ENCODE measurements around the gene CYTIP.

Gene CYTIP

DNA sequence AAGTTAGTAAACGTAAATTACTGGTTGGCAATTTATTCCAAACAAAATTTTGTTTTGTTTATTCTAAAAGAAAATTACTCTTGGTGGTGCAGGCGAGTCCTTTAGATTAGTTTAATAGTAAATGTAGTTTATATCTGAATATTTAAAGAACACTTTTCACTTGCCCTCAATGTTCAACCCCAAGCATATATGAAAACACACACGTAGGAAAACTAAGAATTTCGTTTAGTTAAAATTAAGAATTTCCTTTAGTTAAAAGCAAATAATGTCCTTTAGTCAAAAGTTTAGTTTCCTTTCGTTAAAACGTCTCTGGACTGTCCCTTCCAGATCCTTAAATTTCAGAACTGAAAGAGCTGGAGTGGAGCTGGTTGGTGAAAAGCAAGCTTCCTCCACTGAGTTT, 19.1 kb upstream of the CYTIP start:
- DNase-seq (ENCODE audit: low spot score), result no peak

DNA sequence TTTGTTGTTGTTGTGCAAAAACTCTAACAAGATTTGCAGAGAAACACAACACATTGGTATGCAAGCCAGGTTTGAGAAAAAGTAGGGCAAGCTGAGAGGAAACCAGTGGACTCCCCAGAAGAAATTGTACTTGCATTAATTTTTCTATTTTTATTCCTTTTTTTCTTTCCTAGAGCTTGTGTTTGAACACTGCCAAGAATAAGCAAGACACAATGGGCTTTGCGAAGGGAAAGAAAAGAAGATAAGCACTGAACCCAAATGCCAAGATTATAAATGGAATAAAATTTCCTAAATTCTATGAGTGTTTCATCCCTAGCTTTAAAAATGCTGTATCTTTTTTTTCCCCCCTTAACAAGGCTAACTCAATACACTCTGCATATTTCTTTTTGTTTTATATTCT, 17.0 kb upstream of the CYTIP start:
- no peak for DNase-seq (ENCODE audit: low spot score)

DNA sequence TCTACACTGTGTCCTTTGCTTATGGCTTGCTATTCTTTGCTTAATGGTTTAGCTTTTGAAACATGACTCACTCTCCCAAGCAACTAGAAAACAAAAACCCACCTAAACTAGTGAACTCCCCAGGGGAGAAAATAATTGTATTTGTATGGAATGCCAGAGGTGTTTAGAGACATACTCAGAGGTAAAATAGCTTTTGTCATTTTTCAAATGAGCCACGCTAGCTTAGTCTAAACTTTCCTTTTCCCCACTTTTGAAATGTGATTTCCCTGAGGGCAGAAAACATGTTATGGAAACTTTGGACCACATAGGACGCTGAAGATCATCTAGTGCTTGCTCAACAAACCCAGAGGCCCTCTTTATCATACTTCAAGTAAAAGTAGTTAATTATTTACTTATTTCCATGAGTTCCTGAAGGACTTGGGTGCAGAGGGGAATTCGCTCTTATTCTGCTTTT, 16.5 kb upstream of the CYTIP start:
- no peak for DNase-seq (ENCODE audit: low spot score)

DNA sequence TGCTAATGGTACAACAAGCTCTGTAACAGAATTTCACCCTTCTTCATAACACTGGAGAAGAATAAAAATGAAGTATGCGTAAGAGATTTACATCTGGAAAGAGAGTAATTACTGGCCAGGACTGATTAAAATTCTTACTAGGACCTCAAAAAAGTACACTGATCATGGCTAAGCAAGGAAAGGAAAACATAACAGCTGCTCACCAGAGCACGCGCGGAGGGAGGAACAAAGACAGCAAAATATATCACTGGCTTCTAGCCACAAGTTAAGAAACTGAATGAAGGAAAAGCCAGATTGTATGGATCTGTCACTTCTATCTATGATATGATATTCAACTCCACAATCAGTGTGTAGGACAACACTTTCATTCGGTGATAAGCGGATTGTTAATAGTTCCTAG, 15.6 kb upstream of the CYTIP start:
- no peak for DNase-seq (ENCODE audit: low spot score)

DNA sequence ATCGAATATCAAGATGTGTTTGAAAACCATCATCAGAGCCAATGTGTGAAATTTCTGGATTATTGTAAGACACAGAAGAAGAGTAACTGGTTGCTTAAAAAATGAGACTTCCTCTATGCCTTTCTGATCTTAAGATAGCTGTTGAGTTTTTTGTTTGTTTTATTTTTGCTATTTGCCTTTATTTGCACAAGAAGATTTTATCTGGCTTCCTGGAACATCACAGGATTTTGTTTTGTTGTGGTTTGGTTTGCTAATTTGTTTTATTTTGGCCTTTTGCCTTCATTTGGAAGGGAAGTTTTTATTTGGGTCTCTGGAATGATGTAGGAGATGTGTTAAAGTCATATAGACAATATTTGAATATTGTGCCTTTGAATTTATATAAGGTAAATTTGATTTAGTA, 3.9 kb upstream of the CYTIP start:
- no peak for DNase-seq (ENCODE audit: low spot score)

DNA sequence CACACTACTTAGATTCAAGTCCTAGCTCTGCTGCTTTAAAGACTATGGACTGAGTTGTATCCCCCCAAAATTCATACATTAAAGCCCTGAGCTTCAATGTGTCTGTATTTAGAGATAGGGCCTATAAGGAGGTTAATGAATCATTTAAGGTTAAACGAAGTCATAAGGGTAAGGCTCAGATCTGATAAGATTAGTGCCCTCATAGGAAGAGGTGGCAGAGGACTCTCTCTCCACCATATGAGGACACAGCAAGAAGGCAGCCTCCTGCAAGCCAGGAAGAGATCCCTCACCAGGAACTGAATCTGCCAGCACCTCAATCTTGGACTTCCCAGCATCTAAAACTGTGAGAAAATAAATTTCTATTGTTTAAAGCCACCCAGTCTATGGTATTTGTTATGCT, 3.1 kb upstream of the CYTIP start:
- DNase-seq (ENCODE audit: low spot score), result no peak

DNA sequence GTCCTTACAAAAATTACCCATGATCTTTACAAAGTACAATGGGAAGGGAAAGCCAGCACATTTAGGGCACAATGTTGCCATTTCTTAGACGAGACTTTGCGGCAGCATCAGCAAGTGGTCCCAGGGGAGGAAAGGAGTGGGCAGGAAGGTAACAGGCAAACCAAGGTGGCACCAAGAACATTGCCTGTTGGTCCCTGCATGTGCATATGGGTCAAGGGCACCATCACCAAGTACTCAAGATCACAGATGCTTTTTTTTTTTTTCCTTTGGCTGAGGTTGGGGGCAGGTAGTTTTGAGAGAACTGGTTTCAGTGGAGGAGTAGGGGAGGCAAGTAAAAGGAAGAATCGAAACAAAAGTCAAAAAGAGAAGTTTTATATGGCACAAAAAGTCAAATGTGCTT, 752 bp upstream of the CYTIP start:
- DNase-seq (ENCODE audit: low spot score), result no peak

DNA sequence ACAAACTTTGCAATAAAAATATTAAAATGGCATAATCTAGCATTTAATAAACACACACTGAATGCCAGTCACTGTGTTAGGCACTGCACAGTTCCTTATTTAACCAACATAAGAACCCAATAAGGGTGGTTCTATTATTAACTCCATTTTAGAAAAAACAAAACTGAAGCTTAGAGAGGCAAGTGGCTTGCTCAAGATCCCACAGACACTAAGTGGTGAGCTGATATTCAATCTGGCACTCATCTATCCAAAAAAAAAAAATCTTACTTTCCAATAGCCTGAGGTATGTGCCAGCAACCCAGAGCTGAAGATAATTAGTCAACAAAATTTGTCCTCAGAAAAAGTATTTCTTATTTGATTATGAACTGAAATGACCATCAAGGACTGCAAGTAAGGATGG, 799 bp downstream of the CYTIP start:
- no peak for DNase-seq (ENCODE audit: low spot score)

DNA sequence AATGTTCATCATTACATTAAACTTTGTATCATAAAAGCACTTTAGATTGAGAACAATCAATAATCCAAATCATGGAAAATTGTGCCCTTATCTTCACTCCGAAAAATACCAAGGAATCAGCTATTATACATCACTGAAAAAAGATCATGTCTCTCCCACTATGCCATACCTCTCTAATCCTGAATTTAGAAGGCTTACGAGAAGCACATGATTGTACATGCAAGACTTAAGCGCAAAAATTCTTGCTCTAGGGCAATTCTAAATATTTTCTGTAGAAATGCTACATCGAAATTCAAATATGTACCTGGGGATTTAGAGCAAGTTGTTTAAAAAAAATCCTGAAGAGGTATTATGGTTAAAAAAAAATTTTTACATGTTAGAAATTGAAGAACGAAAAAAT, 1.3 kb downstream of the CYTIP start:
- no peak for DNase-seq (ENCODE audit: low spot score)

DNA sequence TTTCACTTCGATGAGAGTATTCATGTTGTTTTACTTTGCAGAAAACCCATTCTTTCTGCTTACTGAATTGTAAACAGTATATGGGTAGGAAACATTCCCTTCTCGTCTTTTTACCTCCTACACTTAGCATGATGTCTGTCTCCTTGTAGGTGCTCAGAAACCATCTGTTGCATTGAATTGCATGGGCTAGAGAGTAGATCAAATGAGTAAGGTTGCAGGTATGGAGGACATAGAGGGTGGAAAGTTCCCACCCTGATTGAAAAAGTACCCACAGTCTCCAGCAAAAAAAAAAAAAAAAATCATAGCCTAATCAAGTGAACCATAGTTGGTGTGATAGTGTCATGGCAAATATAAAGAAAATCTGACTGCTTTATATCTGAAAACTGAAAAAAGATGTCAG, 1.7 kb downstream of the CYTIP start:
- DNase-seq (ENCODE audit: low spot score), result no peak

DNA sequence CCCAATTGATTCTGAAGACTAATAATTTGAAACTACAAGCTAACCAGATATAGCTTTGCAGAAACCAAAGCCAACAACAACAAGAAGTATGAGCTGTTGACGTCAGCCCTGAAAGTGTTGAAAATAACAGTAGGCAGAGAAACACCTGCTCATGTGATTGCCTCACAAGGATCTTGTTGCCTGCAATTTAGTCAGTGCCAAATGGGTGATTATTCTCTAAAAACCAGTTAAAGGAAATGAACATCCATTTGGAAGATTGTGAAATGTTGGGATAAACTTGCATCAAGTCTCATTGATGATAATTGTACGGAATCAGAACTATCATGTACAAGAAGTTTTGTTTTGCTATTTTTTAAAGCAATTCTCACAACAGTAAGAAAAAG, 2.8 kb downstream of the CYTIP start:
- no peak for DNase-seq (ENCODE audit: low spot score)

DNA sequence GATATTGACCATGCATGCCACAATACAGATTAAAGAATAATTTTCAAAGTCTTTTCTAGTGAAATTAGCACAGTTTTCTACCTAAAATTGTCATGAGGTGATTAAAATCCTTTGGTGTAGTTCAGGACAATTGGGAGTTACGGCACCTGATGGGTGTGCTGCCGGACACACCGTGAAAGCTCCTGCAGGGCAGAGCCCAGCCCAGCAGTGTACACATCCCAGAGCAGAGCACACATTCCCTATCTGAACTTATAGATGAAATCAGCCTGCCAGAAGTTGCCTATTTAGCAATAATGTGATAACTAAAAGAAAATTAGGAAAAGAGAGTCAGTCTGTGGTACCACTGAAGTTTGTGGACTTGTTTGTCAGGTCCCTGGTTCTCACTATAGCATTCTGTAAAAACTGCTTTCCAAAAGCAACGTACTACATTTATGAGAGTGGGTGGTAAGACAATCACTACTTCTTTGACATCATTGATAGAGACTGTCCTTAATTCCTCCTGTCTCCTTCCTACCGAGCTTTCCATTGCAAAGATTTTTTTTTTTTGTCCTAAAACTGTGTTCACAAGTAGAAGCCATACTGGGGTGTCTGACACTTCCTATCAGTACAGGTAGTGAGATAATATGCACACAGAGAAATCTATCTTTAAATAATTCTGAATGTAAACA, 3.4 kb downstream of the CYTIP start:
- no peak for DNase-seq (ENCODE audit: low spot score)

DNA sequence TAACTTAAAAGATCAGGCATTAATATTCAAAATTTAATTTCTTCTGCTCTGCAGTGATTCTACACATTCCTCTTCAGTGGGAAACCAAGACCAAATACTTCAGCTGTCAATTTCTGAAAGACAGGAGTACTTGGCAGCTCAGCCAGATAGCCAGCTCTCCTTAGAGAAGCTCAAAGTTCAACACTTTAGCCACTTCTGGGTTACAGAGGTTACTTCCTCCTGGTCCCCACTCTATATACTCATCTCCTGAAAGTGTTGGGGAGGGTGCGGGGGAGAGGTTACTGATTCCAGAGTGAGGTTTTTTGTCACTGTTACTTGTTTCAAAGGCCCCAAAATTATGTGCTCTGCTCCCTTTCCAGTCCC, 4.1 kb downstream of the CYTIP start:
- DNase-seq (ENCODE audit: low spot score), result no peak

DNA sequence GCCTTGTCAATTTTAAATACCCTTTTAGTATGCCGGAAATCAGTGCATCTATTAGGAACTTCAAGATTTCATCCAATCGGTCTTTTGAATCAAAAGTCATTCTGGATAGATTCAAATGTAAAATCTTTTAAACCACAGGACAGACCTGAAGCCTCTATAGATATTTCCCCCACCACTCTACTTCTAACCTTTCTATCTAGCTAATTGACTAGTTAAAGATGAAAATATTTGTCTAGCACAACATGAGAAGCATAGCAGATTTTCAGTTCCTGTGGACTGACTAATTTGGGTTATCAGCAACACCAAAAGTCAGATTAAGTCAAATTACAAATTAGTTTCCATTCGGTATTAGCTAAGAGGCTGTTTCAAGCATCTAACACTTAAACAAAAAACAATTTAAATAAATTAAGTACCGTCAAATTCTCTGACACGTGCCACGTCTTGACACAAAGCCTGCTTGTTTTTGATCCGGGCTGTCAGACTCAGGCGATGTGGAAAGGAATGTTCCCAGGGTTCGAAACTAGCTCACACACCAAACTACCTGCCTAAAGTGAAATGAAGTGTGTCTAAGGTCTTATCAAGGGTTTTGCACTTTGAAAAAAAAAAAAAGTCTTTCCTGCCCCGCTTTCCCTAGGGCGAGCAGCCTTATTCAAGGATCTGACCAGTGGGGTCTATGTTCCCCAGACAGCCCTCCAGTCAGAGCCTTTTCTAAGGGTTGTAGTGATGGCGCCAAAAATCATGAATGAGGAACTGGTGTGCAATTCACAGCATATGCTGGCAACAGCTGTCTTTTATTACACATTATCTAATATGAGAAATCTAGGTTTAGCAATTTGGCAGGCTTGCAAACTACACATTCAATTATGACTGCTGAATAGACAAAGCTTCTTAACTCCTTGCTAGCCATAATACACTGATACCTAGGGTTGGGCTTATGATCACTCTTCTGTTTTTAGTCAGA, 4.7 kb downstream of the CYTIP start:
- DNase-seq (ENCODE audit: low spot score), result no peak

DNA sequence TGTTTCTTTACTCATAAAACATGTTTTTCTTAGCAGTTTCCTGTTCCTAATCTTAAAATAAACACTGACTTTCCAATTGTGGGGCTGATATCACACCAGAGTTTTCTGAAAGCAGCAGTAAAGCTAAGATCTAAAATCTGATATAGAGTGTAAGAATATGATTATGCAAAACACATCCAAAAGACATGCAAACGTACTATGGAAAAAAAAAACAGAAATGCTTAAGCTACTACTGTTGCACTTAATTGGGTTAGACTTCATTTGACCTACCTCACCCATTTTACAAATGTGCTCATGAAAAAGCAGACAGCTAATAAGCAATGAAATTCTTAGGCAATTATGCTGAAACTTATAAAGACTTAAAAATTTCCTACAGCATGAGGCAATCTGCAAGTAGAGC, 10.5 kb downstream of the CYTIP start:
- no peak for DNase-seq (ENCODE audit: low spot score)

DNA sequence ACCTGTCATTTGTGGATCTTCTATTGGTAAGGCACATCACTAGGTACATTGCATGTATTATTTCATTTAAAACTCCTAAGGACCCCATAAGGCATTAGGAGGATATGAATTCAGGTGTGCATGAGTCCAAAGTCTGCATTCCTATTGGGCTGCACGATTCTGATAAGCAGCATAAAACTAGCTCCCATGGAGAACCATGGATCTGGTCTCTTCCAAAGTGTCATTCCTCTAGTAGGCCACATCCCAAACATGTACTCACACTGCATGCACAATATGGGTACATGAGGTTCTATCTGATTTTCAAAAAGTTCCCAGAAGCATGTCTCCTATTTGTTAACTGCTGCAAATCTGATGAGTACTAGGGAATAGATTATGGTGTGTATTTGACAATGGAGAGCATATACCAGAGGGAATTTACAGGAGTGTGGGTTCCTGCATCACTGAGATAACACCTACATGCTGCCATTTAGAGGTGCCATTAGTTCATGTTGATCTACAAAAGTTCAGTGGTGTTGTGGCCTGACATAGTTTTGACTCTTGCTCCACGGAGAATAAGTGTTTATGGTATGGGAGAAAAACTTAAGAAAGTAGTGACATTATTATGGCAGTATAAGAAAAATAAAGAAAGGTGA, 11.3 kb downstream of the CYTIP start:
- DNase-seq (ENCODE audit: low spot score), result no peak

DNA sequence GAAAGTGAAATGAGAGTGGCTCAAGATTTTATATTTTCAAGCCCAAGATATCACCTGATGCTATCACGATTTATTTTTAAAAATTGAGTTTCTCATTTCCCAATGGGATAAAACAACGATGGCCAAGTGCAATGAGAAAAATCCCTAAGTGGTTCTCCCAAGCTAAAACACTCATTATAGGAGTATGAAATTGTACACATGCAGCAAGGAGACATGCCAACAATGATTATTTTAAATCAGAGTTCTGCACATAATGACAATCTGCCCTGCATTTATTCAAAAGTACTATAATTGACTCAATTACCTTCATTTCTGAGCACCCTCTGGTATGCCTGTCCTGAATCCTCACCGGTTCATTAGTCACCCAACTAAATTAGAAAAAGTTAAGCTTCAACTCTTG, 12.7 kb downstream of the CYTIP start:
- DNase-seq (ENCODE audit: low spot score), result no peak

DNA sequence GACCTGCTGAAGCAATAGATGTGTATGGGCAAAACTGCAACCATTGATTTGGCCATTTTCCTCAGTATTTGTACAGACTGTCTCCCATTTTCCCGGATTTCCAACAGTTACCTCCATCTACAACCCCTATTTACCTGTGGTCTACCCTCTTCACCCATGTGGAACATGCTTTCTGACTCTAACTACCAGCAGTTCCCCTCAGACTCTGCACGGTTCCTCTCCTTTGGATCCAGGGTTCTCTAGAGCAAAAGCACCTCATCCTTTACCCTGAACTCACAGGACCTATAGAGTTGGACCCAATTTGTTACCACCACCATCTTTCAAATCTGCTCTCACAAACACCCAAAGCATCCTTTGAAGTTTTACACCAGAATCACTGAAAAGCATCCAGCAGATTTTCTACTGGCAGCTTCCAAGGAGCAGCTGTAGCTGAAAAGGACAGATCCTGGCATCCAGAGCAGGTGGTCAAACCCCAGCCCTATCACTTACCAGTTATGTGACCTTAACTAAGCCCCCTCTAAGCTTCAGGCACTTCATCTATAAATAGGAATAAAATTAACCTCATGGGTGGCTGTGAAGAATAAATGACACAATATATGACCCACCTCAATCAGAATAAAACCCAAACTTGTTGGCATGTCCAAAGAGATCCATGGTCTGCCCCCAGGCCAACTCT, 15.3 kb downstream of the CYTIP start:
- DNase-seq (ENCODE audit: low spot score), result no peak

DNA sequence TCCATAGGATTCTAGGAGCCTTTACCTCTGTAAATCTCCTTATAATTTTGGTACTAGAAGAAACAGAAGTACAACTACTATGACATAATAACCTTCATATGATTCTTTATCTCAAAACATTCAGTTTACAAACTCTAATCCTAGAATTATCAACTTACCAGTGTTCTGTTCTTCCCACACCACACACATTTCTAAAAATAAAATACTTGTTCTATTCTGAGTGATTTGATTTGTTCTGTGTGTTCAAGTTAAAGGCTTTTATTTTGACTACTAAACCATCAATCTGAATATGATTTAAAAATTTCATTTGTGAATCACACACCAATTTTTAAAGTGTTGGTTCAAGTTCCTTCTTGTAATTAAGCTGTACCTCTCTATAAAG, 16.0 kb downstream of the CYTIP start:
- DNase-seq (ENCODE audit: low spot score), result no peak

DNA sequence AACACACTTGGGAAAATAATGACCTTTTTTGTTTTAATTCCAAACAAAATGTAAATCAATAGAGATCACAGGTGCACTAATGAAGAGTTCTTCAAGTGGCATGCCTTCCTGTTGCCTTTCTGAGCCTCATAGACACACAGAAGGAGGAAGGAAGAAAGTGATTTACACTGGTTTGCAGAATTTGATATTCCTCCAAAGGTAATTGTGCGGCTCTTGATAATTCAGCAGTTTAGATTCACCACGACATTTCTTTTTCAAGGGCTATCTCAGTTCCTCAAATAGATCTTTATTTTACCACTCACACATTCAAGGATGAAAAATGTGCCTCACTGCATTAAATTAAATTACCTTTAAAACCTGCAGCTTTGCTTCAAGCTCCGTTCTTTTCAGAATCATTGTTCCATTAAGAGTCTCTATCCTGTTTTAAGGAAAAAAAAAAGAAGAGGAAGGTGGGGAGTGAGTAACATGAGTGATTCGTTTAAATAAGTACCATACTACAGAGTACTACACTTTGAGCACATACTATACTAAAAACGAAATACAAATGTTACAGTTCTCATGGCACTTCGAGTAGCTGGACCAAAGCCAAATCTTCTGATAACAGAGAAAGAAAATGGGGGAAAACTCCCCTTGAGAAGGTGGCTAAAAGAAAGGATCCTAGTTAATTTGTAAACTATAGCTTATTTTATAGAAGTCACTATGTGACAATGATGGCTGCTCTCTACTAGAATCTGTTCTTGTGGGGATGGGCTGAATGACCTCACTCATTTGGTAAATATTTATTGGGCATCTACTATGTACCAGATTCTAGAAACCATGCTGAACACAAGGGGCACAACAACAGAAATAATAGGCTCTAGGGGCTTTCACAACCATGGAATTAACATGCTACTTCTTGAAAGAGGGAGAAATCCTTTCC, 16.6 kb downstream of the CYTIP start:
- DNase-seq (ENCODE audit: low spot score), result no peak

DNA sequence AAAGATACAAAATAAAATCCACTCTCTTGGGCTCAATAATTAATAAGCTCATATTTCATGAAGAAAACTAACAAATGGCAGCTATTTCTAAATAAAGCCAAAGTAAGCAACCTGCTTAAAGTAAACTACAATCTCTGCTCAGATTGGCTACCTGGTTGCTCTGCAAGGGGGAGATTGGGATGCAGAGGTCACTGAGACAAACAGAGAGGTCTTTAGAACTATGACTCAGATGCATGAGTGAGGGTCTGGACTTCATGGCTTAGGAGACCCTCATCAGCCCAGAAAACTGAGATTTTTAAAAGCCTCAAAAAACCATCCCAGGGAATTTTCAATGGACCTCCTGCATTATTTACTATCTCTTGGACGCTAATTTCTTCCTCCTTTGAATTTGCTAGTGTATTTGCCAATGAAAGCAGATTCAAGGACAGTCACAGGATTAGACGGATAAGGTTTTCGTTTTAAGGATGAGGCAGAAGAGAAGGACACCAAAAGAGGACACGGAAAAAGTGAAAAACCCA, 17.4 kb downstream of the CYTIP start:
- no peak for DNase-seq (ENCODE audit: low spot score)
